Activated T-cell treated with anti-CD3 and anti-CD28 coated beads, Interleukin-2, amount 50 U/mL, for 48 hours (primary cell): ENCODE data around the gene WASF3.
"Not testable (repeated sequence)": the region's sequence is repeated elsewhere in the genome, so short reads cannot be mapped to it uniquely, and the experiment has no call there.

Experiments
- DNase-seq, 2 experiments: peaks; one replicate each; pipeline ENCODE4 v3.0.0-alpha.2; 2020

Gene WASF3

DNA sequence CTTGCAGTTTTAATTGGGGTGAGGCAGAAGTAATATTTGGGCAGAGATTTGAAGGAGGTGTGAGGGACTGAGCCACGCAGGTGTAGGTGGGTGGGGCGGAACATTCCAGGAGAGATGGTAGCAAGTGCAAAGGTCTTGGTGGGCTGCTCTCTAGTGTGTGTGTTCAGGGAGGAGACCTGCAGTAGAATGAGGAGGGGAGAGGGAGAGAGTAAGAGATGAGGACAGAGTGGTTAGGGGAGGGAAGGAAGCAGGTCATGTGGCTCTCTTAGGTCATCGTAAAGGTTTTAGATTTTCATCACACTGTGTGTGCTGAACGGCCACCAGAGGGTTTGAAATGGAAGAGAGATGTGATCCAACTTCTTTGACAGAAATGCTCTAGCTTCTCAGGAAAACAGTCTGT is 33.5 kb downstream of the WASF3 start:
- DNase-seq = no peak

DNA sequence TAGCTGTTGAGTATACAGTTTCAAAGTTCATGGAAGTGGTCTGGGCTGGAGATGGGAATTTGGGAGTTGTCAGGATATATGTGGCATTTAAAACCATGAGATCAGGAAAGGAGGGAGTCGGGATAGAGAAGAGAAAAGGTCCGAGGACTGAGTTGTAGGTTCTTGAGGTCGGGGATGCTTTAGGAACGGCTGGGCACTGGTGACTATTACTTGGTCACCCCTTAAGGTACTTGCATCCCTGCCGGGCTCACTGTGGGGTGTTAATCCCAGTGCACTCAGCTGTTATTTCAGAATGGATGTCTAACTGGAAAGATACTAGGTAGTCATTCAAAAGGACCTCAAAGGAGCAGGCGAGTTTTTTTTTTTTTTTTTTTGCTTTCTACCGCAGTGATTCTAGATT is 34.2 kb downstream of the WASF3 start:
- DNase-seq = no peak

DNA sequence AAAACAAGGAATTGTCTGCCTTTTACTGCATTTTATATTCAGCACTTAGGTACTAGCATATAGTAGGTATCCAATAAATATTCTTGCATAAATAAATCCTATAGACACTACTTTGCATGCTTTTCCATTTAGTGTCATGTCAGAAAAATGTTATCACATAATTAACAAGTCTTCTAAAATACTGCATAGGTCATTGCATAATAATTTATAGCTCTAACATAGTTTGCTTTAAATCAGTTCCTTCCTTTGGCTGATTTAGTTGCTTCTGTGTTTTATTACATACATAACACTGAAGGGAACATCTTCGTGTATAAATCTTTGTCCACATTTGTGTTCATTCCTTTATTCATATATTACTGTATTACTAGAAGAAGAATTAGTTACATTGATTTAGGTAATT is 36.2 kb downstream of the WASF3 start:
- no peak for DNase-seq

DNA sequence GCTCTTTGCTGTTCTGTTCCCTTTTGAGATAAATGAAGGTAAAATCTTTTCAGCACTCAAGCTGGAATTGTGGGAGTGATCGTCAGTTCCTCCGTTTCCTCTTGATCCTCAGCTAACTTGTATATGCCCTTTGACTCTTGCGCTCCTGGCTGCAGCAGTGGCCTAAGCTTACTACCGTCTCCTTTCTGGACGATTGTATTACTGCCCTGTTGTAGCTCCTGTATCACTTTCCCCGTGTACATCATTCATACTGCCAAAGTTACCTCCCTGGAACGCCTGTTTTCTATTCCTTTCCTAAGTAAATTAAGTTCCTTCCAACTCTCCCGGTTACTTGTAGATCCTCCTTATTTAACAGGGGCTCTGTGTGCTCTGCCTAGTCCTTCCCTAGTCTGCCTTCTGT is 36.9 kb downstream of the WASF3 start:
- no peak for DNase-seq

DNA sequence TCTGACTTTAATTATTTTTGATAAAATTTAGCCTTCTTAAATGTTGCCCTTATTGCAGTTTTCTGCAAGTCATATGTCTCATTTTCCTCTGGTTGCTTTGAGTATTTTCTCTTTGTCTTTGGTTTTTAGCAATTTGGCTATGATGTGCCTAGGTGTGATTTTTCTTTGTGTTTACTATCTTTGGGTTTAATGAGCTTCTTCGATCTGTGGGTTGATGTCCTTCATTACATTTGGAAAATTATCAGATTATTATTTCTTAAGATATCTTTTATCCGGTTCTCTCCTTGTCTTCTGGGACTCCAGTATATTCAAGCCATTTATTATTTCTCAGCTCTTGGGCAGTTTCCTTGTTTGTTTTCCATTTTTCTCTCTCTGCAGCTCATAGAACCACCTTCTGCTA is 39.0 kb downstream of the WASF3 start:
- DNase-seq = no peak

DNA sequence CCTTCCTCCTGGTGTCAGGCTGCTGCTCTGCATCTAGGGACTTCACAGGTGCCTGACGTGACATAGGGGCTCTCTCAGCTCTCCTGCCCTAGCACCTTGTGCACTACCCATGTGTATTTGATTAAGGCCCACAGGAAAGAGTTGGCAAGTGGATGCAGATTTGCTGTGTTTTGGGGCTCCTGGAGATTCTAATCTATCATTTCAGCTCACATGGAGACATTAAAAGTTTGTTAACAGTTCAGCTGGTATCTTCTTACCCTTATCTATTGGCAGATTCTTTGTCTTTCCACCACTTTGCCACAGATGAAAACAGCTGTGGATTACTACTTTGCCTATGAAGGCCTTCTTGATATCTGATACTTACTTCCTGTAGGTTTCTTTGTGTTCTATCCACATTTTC is 41.9 kb downstream of the WASF3 start:
- no peak for DNase-seq

DNA sequence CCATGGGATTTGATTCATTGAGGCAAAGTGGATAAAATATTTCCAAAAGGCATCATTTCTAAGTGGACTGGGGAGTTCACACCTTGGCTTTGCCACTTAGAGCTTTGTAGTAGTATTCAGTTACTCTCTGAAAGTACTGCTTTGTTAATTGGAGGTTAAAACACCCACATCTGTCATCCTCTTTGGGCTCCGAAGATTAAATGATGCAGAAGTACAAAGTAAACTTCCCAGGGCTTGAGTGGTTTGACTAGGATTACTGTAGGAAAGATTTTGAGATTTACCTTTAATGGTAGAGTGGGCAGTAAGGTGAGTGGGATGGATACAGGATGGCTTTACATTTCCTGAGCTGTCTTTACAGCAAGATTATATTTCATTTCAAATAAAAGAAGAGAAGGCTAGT is 42.4 kb downstream of the WASF3 start:
- DNase-seq = no peak

DNA sequence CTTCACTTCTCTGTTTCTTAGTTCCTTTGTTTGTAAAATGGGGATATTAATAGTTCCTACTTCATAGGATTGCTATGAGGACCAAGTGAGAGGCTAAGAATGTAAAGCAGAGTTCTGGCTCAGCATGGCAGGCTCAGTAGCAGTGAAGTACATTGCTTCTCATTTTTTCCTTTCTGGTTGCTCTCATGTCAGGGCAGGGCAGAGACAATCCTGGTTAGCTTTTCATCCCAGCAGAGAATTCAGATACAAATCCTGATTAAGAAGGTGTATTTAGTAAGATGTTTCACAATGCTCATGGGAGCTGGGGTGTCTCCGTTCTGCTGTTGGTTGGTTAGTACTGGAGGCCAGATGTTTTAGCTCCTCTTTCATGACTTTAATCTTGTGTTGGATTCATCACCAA is 42.9 kb downstream of the WASF3 start:
- no peak for DNase-seq

DNA sequence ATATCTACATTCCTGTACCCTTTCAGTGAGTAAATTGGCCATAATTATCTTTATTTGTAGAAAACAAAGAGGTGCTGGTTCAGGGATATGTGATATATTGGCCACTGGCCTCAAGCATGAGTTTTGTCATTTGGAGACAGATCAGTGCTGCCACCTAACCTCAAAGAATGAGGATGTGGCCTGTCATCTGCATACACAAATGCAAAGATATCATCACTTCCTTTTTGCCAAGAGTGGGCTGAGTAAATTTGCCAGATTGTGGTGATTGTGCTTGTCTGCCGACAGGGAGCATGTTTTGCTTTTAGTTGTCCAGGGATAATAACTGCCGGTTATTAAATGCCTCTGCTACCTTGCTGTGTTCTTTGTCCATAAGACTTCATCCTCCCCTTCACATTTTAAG is 44.2 kb downstream of the WASF3 start:
- no peak for DNase-seq

DNA sequence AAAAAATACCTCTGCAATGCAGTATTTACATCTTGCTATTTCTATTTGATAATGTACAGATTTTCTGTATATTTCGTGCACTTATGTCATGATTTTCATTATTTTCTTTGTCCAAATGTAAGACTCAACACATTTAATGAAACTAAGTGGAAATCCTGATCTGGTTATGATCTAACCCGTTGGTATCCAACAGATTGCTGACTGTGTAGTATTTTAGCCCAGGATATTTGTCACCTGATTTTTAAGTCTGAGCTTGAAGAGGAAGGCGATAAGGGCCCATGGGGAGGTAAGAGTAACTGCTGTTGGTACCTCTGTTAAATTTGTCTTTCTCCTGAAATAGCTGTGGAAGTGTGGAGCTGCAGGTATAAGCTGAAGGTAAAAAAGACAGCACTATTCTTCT is 45.3 kb downstream of the WASF3 start:
- DNase-seq = no peak

DNA sequence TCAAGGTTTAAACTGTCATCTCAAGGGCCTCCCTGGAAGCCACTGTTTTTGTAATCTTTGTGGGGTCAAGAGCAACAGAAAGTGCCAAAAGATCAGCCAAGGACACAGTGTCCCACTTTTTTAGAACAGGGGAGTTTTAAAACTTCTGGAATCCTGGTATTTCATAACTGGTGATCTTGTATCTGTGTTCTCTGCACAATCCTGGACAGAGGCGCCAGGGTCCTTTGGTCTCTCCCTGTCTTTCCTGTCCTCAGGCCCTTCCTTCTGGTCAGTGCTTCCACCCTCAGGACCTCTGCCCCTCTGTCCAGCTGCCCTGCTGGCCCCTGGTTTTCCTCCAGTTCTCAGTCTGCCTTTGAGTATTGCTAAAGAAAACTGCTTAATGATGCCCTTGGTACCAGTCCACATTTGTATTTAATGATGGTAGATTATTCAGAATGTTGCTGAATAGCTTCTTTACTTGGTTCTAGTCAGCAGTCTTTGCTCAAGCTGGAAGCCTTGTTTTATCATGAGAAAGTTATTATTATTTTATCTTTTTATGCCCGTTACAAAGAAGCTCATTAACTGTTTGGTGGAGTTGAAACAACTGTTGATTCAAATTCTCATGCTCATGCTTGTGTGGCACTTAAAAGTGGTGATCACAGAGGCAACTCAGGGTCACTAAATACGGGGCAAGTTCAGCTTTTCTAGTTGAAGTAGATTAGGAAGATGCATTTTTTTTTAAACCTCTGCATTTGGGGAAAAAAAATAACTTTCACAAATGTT is 47.5 kb downstream of the WASF3 start:
- no peak for DNase-seq

DNA sequence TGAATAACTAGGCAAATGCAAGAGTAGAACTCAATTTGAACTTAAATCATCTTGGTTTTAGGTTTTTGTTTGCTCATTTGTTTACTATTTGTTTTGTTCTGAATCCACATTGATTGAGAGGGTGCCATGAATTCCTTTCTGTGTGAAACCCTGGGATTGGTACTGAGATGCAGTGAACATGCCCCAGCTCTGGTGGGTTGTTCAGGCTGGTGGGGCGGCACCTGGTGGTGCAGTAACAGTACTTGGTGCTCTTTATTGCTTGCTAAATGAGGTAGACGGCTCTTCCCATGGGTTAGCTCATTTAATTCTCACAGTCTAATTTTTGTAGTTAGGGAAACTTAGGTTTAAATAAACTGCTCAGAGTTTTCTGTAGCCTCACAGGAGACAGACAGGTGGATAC is 48.4 kb downstream of the WASF3 start:
- no peak for DNase-seq

DNA sequence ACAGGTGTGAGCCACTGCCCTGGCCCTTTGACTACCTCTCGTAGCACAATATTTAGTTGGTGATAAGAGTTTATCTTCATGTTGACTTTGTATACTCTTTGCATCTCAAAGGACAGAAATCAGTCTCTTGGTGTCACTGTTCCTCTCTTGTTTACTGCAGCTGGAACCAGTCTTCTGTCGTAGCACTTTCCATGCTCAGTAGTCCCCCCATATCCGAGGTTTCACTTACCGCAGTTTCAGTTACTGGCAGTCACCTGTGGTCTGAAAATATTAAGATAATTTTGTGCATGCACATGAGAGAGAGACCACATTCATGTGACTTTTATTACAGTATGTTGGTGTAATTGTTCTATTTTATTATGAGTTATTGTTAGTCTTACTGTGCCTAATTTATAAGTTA is 49.1 kb downstream of the WASF3 start:
- DNase-seq = no peak

DNA sequence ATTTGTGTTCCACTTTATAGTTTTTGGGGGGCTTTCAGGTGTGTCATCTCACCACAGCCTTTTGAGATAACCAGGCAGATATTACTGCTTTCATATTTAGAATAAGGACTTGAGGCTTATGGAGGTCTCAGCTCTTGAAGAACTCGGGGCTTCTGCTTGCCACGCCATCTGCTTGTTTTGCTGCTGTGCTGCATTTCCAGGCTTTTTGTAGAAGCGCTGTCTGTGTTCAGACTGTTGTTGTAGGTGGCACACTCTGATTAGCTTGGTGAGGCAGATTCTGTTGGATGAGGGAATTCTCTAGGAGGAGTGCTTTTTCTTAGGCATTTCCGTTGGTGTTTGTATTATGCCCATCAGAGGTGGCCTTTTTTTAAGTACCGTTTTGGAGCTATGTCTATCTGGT is 57.2 kb downstream of the WASF3 start:
- no peak for DNase-seq

DNA sequence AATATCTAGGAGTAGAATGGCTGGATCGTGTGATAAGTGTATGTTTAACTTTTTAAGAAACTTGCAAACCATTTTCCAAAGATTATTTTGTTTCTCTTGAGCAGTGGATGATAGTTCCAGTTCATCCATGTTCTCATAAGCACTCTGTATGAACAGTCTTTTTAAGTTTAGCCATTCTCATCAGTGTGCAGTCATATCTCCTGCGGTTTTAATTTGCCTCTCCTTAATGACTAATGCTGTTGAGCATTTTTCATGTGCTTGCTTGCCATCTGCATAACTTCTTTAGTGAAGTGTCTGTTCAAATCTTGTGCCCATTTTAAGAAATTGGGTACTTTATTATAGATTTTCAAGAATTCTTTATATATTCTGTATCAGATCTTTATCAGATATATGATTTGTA is 58.6 kb downstream of the WASF3 start:
- DNase-seq = no peak

DNA sequence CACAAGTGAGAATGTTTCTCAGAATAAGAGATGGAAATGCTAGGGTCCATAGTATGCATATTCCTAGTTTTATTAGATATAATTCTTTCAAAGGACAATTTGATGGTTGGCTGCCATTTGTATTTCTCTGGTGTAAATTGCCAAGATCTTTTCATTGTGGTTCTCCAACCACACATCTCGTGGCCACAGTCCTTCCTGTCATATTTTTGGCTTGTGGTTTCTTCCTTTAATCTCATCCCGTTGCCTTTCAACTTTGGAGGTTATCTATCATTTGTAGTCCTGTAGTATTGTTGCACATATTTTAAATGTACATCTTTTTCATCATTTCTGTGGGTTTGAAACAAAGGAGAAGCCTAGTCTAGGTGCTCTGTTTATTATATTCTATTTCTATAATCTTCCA is 61.2 kb downstream of the WASF3 start:
- DNase-seq = no peak

DNA sequence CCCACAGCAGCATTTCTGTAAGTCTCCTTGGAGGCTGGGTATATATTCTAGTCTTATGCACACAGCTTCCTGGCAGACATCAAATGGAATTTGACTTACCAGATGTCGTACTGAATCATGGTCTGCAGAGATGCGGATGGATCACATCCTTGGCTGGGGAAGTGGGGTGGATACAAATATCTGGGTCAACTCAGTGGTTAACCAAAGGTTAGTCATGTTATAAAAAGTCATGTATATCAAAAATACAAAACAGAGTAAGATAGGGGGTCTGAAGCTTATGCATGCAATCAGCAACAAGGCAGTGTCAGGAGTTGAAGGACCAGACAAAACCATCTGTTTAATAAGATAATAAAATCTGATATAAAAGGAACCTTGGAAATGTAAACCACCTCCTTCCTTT is 61.9 kb downstream of the WASF3 start:
- no peak for DNase-seq

DNA sequence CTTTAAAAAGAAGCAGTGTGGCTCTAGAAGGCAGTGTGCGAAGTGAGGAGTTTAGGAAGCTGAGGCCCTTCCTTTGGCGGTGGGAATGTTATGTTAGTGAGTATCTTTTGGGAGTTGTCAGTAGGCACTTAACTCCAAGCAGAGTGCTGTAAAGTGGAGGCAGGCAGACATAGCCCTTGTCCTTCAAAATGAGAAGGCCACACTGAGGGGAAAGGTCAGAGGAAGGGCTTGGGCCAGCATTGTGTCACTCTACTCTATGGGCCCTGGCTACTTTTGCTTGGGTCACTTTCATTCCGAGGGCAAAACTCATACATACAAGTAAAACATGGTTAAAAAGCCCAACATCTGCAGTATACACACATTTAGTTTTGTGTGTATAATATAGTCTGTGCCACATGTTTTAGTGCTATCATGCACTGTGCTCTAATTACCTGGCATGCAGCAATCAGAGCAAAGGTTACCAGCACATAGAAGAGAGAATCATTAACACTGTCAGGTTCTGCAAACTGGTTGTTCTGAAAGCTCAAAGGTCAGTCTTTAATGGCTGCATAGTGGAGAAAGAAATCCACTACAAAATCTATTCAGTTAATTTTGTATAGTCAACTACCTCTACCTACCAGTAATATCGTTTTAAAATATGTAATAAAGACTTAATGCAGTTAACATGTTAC is 64.4 kb downstream of the WASF3 start:
- no peak for DNase-seq

DNA sequence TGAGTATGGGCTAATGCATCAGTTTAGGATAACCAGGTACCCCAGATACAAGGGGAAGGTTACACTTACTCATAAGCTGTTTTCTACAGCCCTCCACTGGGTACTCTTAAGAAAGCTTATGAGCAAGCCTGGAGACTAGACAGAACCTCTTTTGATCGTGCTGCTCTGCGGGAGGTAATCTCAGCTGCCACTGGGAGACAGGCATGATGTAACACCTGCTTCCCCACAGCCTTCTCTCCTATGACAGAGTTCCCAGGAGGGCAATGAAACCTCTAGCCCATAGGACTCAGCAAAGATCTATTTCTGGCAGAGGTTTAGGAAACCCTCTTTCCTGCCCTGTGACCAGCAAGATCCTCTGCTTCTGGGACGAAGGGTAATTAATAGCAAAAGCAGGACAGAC is 65.6 kb downstream of the WASF3 start:
- DNase-seq = no peak

DNA sequence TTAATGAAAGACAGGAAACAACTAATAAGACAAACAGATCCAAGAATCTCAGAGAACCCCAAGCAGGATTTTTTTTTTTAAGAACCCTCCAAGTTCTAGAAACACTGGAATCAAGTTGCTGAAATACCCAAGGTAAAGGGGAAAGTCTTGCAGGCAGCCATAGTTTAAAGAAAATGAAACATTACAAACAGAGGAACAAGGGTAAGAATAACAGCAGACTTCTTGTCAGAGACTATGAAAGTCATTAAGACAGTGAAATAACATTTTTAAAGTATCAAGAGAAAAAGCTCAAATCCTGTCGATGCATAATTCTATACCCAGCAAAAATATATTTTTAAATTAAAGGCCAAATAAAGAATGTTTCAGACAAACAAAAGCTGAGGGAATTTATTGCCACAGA is 67.1 kb downstream of the WASF3 start:
- no peak for DNase-seq

DNA sequence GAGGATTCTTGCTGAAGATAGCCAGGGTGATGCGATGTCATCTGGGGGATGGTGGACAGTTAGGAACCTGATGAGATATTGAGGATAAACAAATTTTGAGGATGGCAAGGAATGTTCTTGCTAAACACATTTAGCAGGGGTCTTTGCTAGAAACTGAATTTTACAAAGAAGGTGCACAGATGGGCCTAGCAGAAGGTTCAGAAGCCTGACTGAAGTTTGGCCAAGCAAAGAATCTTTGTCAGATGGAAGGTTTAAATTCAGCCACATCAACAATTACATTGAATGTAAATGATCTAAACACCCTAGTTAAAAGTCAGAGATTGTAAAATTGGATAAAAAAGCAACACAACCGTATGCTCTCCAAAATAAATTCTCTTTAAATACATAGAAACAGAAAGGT is 68.8 kb downstream of the WASF3 start:
- no peak for DNase-seq

DNA sequence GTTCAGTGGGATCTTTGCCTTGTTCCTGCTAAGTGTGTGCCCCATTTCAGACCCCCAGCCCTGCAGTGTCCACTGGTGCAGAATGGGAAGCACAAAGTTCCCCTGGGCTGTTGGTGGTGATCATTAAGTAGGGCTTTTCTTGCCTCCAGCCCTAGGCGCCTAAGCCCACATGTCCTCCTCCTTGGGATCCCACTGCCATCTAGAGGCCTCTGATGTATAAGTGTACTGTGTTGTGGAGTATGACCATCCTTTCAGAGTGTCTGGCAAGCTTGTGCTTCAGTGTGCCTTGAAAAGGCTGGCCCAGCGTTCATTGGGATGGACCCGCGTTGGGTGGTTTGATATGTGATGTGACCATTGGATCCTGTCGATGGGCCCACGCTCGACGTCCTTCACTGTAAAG is 71.2 kb downstream of the WASF3 start:
- no peak for DNase-seq

DNA sequence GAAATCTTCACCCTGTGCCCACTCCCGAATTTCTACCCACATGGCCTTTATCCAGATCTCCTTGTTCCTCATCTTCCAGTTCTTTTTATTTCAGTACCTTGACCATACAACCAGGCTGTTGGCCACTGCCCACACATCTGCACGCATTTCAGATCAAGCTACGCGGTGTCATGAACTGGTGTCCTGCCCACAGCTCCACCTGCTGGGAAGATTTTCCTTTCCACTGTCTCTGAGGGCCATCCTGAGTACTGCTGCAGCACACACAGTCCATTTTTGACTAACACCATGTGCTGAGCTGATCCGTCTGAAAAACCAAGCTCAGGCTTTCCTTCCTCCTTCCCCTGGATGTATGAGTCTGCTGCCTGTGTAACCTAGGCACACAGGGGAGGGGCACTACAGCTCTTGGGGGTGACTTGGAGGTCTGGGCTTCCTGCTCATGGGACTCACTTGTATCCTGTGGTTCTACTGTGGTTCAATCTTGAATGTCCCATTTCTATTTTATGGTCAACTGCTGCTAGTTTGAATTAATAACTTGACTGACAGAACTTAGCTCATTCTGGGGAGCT is 71.9 kb downstream of the WASF3 start:
- DNase-seq = no peak

DNA sequence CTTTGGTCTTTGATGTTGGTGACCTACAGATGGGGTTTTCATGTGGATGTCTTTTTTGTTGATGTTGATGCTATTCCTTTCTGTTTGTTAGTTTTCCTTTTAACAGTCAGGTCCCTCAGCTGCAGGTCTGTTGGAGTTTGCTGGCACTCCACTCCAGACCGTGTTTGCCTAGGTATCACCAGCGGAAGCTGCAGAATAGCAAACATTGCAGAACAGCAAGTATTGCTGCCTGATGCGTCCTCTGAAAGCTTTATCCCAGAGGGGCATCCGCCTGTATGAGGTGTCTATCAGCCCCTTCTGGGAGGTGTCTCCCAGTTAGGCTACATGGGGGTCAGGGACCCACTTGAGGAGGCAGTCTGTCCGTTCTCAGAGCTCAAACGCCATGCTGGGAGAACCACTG is 78.2 kb downstream of the WASF3 start:
- DNase-seq = not testable (repeated sequence)

DNA sequence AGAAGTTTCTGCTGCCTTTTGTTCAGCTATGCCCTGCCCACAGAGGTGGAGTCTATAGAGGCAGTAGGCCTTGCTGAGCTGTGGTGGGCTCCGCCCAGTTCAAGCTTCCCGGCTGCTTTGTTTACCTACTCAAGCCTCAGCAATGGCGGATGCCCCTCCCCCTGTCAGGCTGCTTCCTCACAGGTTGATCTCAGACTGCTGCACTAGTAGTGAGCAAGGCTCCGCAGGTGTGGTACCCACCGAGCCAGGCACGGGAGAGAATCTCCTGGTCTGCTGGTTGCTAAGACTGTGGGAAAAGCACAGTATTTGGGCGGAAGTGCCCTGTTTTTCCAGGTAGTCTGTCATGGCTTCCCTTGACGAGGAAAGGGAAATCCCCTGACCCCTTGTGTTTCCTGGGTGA is 78.6 kb downstream of the WASF3 start:
- not testable (repeated sequence) for DNase-seq
